GM23338 (cell line): ENCODE data around the gene ITPR2. TPM values are rescaled to one million over a fixed set of nuclear protein-coding genes. Genes with fewer than 3 reads are reported as not detected.
A peak's percentile ranks its signal among the peaks of the same experiment; 100 is the strongest.

Experiments used
- ATAC-seq: fragments of 200-7000 bp; cut with Tn5 transposase; 3 replicates; pipeline ENCODE4 v1.9.1; 2020
- DNase-seq: peaks from one replicate; pipeline ENCODE4 v3.0.0-alpha.2; 2015; ENCODE audit warnings: low spot score
- H2AFZ ChIP-seq: fragments of 200-600 bp; sonication (generic); 2 replicates; pipeline ENCODE4 v1.8.0; 2016; ENCODE audit warnings: antibody characterized with exemption, mild to moderate bottlenecking, moderate library complexity
- H3F3A ChIP-seq: fragments of 200-600 bp; sonication (generic); replicated peaks from 2 replicates; pipeline ENCODE4 v1.8.0; 2017; ENCODE audit warnings: antibody characterized with exemption, mixed run types, low read depth
- H3K27ac ChIP-seq: fragments of 200-600 bp; sonication (generic); 2 replicates; pipeline ENCODE4 v1.6.1; 2016; ENCODE audit warnings: low read depth
- H3K27me3 ChIP-seq: fragments of 200-600 bp; sonication (generic); 2 replicates; pipeline ENCODE4 v1.8.0; 2016; ENCODE audit warnings: mild to moderate bottlenecking, mixed run types, moderate library complexity; ENCODE audit not compliant: insufficient read depth
- H3K36me3 ChIP-seq: fragments of 200-600 bp; sonication (generic); 2 replicates; pipeline ENCODE4 v1.8.0; 2016; ENCODE audit warnings: mild to moderate bottlenecking; ENCODE audit not compliant: insufficient read depth
- H3K4me1 ChIP-seq: fragments of 200-600 bp; sonication (generic); 2 replicates; pipeline ENCODE4 v1.8.0; 2016; ENCODE audit warnings: mild to moderate bottlenecking, moderate library complexity; ENCODE audit not compliant: insufficient read depth
- H3K4me2 ChIP-seq: fragments of 200-600 bp; sonication (generic); 2 replicates; pipeline ENCODE4 v1.7.1; 2017; ENCODE audit warnings: mixed run types
- H3K4me3 ChIP-seq: fragments of 200-600 bp; sonication (generic); 2 replicates; pipeline ENCODE4 v1.6.1; 2016; ENCODE audit warnings: mixed run types
- H3K79me2 ChIP-seq: fragments of 200-600 bp; sonication (generic); replicated peaks from 2 replicates; pipeline ENCODE4 v1.8.0; 2017; ENCODE audit warnings: mild to moderate bottlenecking; ENCODE audit not compliant: insufficient read depth
- H3K9me2 ChIP-seq: fragments of 200-600 bp; sonication (generic); 2 replicates; pipeline ENCODE4 v1.8.0; 2017; ENCODE audit not compliant: insufficient read depth
- H4K20me1 ChIP-seq: fragments of 200-600 bp; sonication (generic); replicated peaks from 2 replicates; pipeline ENCODE4 v1.8.0; 2017; ENCODE audit warnings: mild to moderate bottlenecking; ENCODE audit not compliant: insufficient read depth
- H3K27ac Mint-ChIP-seq: 2 replicates; pipeline ENCODE4 v1.8.0; 2020; ENCODE audit warnings: inconsistent platforms, mild to moderate bottlenecking, moderate library complexity, mixed read lengths
- H3K27me3 Mint-ChIP-seq: 3 replicates; pipeline ENCODE4 v1.8.0; 2022; ENCODE audit warnings: low read depth, mild to moderate bottlenecking, moderate library complexity, mixed read lengths, inconsistent platforms; ENCODE audit not compliant: insufficient read depth, poor library complexity
- H3K36me3 Mint-ChIP-seq: 3 replicates; pipeline ENCODE4 v1.8.0; 2021; ENCODE audit warnings: low read depth, mild to moderate bottlenecking, inconsistent platforms, moderate library complexity, mixed read lengths
- H3K4me1 Mint-ChIP-seq: 3 replicates; pipeline ENCODE4 v1.8.0; 2020; ENCODE audit warnings: mild to moderate bottlenecking, inconsistent platforms, mixed read lengths
- H3K4me3 Mint-ChIP-seq: 3 replicates; pipeline ENCODE4 v1.8.0; 2021; ENCODE audit warnings: moderate library complexity, mild to moderate bottlenecking, inconsistent platforms, mixed read lengths
- H3K9me3 Mint-ChIP-seq: 3 replicates; pipeline ENCODE4 v1.8.0; 2020; ENCODE audit warnings: moderate library complexity, mild to moderate bottlenecking, inconsistent platforms, mixed read lengths
- CREB1 ChIP-seq: fragments of 250-450 bp; sonication (Bioruptor Pico); IDR thresholded peaks from 2 replicates; pipeline ENCODE4 v1.5.0; 2020; ENCODE audit warnings: low read depth, mild to moderate bottlenecking, moderate library complexity
- ETS1 ChIP-seq: IDR thresholded peaks from 2 replicates; pipeline ENCODE4 v1.6.1; 2016; ENCODE audit warnings: antibody characterized with exemption
- EZH2 ChIP-seq: fragments of 200-600 bp; sonication (generic); IDR thresholded peaks from one replicate; pipeline ENCODE4 v1.8.0; 2017; ENCODE audit warnings: antibody characterized with exemption, mild to moderate bottlenecking, low read depth; ENCODE audit not compliant: unreplicated experiment
- EZH2phosphoT487 ChIP-seq: fragments of 200-600 bp; sonication (generic); IDR thresholded peaks from one replicate; pipeline ENCODE4 v1.8.1; 2018; ENCODE audit warnings: antibody characterized with exemption; ENCODE audit not compliant: unreplicated experiment
- REST ChIP-seq: IDR thresholded peaks from one replicate; pipeline ENCODE4 v1.6.1; 2018; ENCODE audit warnings: antibody characterized with exemption; ENCODE audit not compliant: unreplicated experiment
- STAT1 ChIP-seq: IDR thresholded peaks from one replicate; pipeline ENCODE4 v1.6.1; 2016; ENCODE audit warnings: antibody characterized with exemption; ENCODE audit not compliant: unreplicated experiment
- ZNF114 ChIP-seq: fragments of 250-450 bp; sonication (Bioruptor Pico); IDR thresholded peaks from 2 replicates; pipeline ENCODE4 v1.5.0; 2020; ENCODE audit warnings: mild to moderate bottlenecking, moderate library complexity
- ZNF331 ChIP-seq: fragments of 250-450 bp; sonication (Bioruptor Pico); IDR thresholded peaks from 2 replicates; pipeline ENCODE4 v1.5.0; 2020; ENCODE audit warnings: low read depth, mild to moderate bottlenecking, moderate library complexity
- ZNF462 ChIP-seq: fragments of 250-450 bp; sonication (Bioruptor Pico); IDR thresholded peaks from 2 replicates; pipeline ENCODE4 v1.5.0; 2020; ENCODE audit warnings: mild to moderate bottlenecking, moderate library complexity
- polyA plus RNA-seq: library from polyadenylated mRNA; unstranded; fragments of >200 nt; fragmentation: Nextera tagmentation; extraction: Ambion mirVana; gene quantifications from 2 replicates; pipeline ENCODE4 v1.2.1, GENCODE V29; 2016
- total RNA-seq: library from RNA; depleted of rRNA; stranded (reverse); fragments of >200 nt; shearing (Covaris generic); gene quantifications from 2 replicates; pipeline ENCODE4 v1.2.3, GENCODE V29; 2014

Gene ITPR2
- total and polyA plus RNA-seq, 2 experiments from 2014 or later: 44.5 to 65.2 TPM

GRCh38 chr12:26843311-26843710 is 10.3 kb upstream of the ITPR2 start:
- peaks cover 18% of the 10 kb centered on the region for H3K9me3 Mint-ChIP-seq
- no peaks in the 10 kb centered on the region for H3F3A ChIP-seq
- ATAC-seq (no peak), DNase-seq (no peak)
- H3K4me2 ChIP-seq: no peak overlapping the region
- H3K4me3 Mint-ChIP-seq: no peak overlapping the region
- H3K79me2 ChIP-seq: no peaks in the 10 kb centered on the region
- no peaks in the 10 kb centered on the region for H3K27me3 ChIP-seq
- peaks cover 10% of the 10 kb centered on the region for H3K36me3 Mint-ChIP-seq
- H3K4me3 ChIP-seq: no peak overlapping the region
- no peaks in the 10 kb centered on the region for H4K20me1 ChIP-seq
- no peaks in the 10 kb centered on the region for H3K4me1 ChIP-seq
- no peaks in the 10 kb centered on the region for H3K9me2 ChIP-seq
- H3K36me3 ChIP-seq: no peaks in the 10 kb centered on the region
- H3K27ac ChIP-seq: no peak overlapping the region
- peak overlapping the region; percentile 63 for H2AFZ ChIP-seq
- TF ChIP-seq ETS1 (no peak), ZNF462 (CRISPR knock-in tag) (no peak), EZH2phosphoT487 (no peak), ZNF114 (CRISPR knock-in tag) (no peak)
- H3K27ac Mint-ChIP-seq: no peak overlapping the region
- no peaks in the 10 kb centered on the region for H3K27me3 Mint-ChIP-seq
- no peaks in the 10 kb centered on the region for H3K4me1 Mint-ChIP-seq

- H3F3A ChIP-seq: no peaks in the 10 kb centered on the region
- DNase-seq (no peak), ATAC-seq (no peak)
- Mint-ChIP-seq H3K4me3 (no peak overlapping the region), H3K9me3 (peaks cover 24% of the 10 kb centered on the region), H3K27me3 (no peaks in the 10 kb centered on the region), H3K27ac (no peak overlapping the region), H3K4me1 (no peaks in the 10 kb centered on the region), H3K36me3 (peaks cover 13% of the 10 kb centered on the region)
- no peak overlapping the region for H3K27ac ChIP-seq
- TF ChIP-seq ZNF114 (CRISPR knock-in tag): no peak
- no peak for TF ChIP-seq ETS1
- no peak for TF ChIP-seq ZNF331
- no peak for TF ChIP-seq STAT1
- no peak for TF ChIP-seq CREB1 (CRISPR knock-in tag)
- no peak for TF ChIP-seq EZH2
- no peak for TF ChIP-seq REST
- no peaks in the 10 kb centered on the region for H3K4me1 ChIP-seq
- no peaks in the 10 kb centered on the region for H3K36me3 ChIP-seq
- H3K79me2 ChIP-seq: no peaks in the 10 kb centered on the region
- H3K4me2 ChIP-seq: no peak overlapping the region
- H4K20me1 ChIP-seq: no peaks in the 10 kb centered on the region
- H3K4me3 ChIP-seq: no peak overlapping the region
- no peaks in the 10 kb centered on the region for H3K9me2 ChIP-seq
- no peak overlapping the region for H2AFZ ChIP-seq
- no peaks in the 10 kb centered on the region for H3K27me3 ChIP-seq
Observed at GRCh38 chr12:26841085-26841484, 8.1 kb upstream of the ITPR2 start.
